ENCODE measurements around the gene TCF4. TPM values are rescaled to one million over a fixed set of nuclear protein-coding genes. Genes with fewer than 3 reads are reported as not detected.

Gene TCF4
- total and polyA plus RNA-seq, 2 experiments from 2014 or later: 77.7 to 89.2 TPM

GRCh38 chr18:55243255-55243654, 344.7 kb downstream of the TCF4 start:
- H4K20me1 ChIP-seq (replicated peaks; ENCODE audit: insufficient read depth): no peaks in the 10 kb centered on the region
- H3K4me2 ChIP-seq: no peak overlapping the region
- Mint-ChIP-seq H3K9me3 (no peaks in the 10 kb centered on the region), H3K36me3 (ENCODE audit: low read depth) (peaks cover 4% of the 10 kb centered on the region; the same call in 2 of the 3 replicates), H3K27ac (no peak overlapping the region; the same call in 1 of the 2 replicates), H3K4me3 (no peak overlapping the region), H3K27me3 (ENCODE audit: insufficient read depth, low read depth, poor library complexity) (no peaks in the 10 kb centered on the region), H3K4me1 (peaks cover 8% of the 10 kb centered on the region)
- TF ChIP-seq JUNB (IDR thresholded peaks at IDR 0.05; ENCODE audit: unreplicated experiment): no peak
- no peak for TF ChIP-seq STAT1 (IDR thresholded peaks at IDR 0.05; ENCODE audit: unreplicated experiment)
- no peak for TF ChIP-seq ZNF331 (CRISPR knock-in tag; IDR thresholded peaks at IDR 0.05; ENCODE audit: low read depth)
- no peak for TF ChIP-seq EZH2 (IDR thresholded peaks at IDR 0.05; ENCODE audit: low read depth, unreplicated experiment)
- TF ChIP-seq POLR2AphosphoS5 (IDR thresholded peaks at IDR 0.05; ENCODE audit: low read depth): no peak
- no peak for TF ChIP-seq EZH2phosphoT487 (IDR thresholded peaks at IDR 0.05; ENCODE audit: unreplicated experiment)
- TF ChIP-seq, protein P1, sequence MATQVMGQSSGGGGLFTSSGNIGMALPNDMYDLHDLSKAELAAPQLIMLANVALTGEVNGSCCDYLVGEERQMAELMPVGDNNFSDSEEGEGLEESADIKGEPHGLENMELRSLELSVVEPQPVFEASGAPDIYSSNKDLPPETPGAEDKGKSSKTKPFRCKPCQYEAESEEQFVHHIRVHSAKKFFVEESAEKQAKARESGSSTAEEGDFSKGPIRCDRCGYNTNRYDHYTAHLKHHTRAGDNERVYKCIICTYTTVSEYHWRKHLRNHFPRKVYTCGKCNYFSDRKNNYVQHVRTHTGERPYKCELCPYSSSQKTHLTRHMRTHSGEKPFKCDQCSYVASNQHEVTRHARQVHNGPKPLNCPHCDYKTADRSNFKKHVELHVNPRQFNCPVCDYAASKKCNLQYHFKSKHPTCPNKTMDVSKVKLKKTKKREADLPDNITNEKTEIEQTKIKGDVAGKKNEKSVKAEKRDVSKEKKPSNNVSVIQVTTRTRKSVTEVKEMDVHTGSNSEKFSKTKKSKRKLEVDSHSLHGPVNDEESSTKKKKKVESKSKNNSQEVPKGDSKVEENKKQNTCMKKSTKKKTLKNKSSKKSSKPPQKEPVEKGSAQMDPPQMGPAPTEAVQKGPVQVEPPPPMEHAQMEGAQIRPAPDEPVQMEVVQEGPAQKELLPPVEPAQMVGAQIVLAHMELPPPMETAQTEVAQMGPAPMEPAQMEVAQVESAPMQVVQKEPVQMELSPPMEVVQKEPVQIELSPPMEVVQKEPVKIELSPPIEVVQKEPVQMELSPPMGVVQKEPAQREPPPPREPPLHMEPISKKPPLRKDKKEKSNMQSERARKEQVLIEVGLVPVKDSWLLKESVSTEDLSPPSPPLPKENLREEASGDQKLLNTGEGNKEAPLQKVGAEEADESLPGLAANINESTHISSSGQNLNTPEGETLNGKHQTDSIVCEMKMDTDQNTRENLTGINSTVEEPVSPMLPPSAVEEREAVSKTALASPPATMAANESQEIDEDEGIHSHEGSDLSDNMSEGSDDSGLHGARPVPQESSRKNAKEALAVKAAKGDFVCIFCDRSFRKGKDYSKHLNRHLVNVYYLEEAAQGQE (IDR thresholded peaks at IDR 0.05; ENCODE audit: unreplicated experiment): no peak
- H3K27me3 ChIP-seq (ENCODE audit: insufficient read depth): no peaks in the 10 kb centered on the region
- no peak overlapping the region for H3K27ac ChIP-seq (ENCODE audit: low read depth)
- H3F3A ChIP-seq (replicated peaks; ENCODE audit: low read depth): no peaks in the 10 kb centered on the region
- no peaks in the 10 kb centered on the region for H3K79me2 ChIP-seq (replicated peaks; ENCODE audit: insufficient read depth)
- DNase-seq (ENCODE audit: low spot score) (no peak), ATAC-seq (no peak)
- H2AFZ ChIP-seq: no peak overlapping the region
- H3K36me3 ChIP-seq (ENCODE audit: insufficient read depth): no peaks in the 10 kb centered on the region
- no peaks in the 10 kb centered on the region for H3K9me2 ChIP-seq (ENCODE audit: insufficient read depth)
- H3K4me3 ChIP-seq: no peak overlapping the region
- H3K4me1 ChIP-seq (ENCODE audit: insufficient read depth): peaks cover 11% of the 10 kb centered on the region; the same call in 1 of the 2 replicates

- H3K4me2 ChIP-seq: no peak overlapping the region
- no peaks in the 10 kb centered on the region for H3K27me3 ChIP-seq (ENCODE audit: insufficient read depth)
- no peak for DNase-seq (ENCODE audit: low spot score)
- H3K79me2 ChIP-seq (replicated peaks; ENCODE audit: insufficient read depth): no peaks in the 10 kb centered on the region
- peaks cover 2% of the 10 kb centered on the region for H3K27me3 Mint-ChIP-seq (ENCODE audit: insufficient read depth, low read depth, poor library complexity)
- H3K4me3 ChIP-seq: no peak overlapping the region
- H4K20me1 ChIP-seq (replicated peaks; ENCODE audit: insufficient read depth): no peaks in the 10 kb centered on the region
- H3F3A ChIP-seq (replicated peaks; ENCODE audit: low read depth): no peaks in the 10 kb centered on the region
- no peak overlapping the region for H3K4me3 Mint-ChIP-seq
- H3K36me3 ChIP-seq (ENCODE audit: insufficient read depth): no peaks in the 10 kb centered on the region
- H3K9me3 Mint-ChIP-seq: no peaks in the 10 kb centered on the region
- H3K4me1 ChIP-seq (ENCODE audit: insufficient read depth): peaks cover 11% of the 10 kb centered on the region; the same call in 1 of the 2 replicates
- no peak overlapping the region for H2AFZ ChIP-seq
- H3K27ac ChIP-seq (ENCODE audit: low read depth): no peak overlapping the region
- peaks cover 4% of the 10 kb centered on the region; the same call in 1 of the 3 replicates for H3K36me3 Mint-ChIP-seq (ENCODE audit: low read depth)
- H3K27ac Mint-ChIP-seq: no peak overlapping the region
- no peaks in the 10 kb centered on the region for H3K9me2 ChIP-seq (ENCODE audit: insufficient read depth)
- no peak for ATAC-seq
- H3K4me1 Mint-ChIP-seq: peaks cover 8% of the 10 kb centered on the region
- TF ChIP-seq POLR2AphosphoS5 (IDR thresholded peaks at IDR 0.05; ENCODE audit: low read depth) (no peak), ZNF331 (CRISPR knock-in tag; IDR thresholded peaks at IDR 0.05; ENCODE audit: low read depth) (no peak), JUNB (IDR thresholded peaks at IDR 0.05; ENCODE audit: unreplicated experiment) (no peak), ZNF114 (CRISPR knock-in tag; IDR thresholded peaks at IDR 0.05) (no peak), CREB1 (CRISPR knock-in tag; IDR thresholded peaks at IDR 0.05; ENCODE audit: low read depth) (no peak)
- TF ChIP-seq, protein P2, sequence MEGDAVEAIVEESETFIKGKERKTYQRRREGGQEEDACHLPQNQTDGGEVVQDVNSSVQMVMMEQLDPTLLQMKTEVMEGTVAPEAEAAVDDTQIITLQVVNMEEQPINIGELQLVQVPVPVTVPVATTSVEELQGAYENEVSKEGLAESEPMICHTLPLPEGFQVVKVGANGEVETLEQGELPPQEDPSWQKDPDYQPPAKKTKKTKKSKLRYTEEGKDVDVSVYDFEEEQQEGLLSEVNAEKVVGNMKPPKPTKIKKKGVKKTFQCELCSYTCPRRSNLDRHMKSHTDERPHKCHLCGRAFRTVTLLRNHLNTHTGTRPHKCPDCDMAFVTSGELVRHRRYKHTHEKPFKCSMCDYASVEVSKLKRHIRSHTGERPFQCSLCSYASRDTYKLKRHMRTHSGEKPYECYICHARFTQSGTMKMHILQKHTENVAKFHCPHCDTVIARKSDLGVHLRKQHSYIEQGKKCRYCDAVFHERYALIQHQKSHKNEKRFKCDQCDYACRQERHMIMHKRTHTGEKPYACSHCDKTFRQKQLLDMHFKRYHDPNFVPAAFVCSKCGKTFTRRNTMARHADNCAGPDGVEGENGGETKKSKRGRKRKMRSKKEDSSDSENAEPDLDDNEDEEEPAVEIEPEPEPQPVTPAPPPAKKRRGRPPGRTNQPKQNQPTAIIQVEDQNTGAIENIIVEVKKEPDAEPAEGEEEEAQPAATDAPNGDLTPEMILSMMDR (conservative IDR thresholded peaks at IDR 0.05; ENCODE audit: low read depth in 2 of 2): no peak
- TF ChIP-seq, protein P1 (IDR thresholded peaks at IDR 0.05; ENCODE audit: unreplicated experiment): no peak
- TF ChIP-seq, protein P3, sequence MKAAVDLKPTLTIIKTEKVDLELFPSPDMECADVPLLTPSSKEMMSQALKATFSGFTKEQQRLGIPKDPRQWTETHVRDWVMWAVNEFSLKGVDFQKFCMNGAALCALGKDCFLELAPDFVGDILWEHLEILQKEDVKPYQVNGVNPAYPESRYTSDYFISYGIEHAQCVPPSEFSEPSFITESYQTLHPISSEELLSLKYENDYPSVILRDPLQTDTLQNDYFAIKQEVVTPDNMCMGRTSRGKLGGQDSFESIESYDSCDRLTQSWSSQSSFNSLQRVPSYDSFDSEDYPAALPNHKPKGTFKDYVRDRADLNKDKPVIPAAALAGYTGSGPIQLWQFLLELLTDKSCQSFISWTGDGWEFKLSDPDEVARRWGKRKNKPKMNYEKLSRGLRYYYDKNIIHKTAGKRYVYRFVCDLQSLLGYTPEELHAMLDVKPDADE (IDR thresholded peaks at IDR 0.05): no peak
These were observed 347.0 kb downstream of the TCF4 start for GRCh38 chr18:55240978-55241377.

All from GM23338 (cell line).